ENCODE data around the gene THG1L.

Gene THG1L

DNA sequence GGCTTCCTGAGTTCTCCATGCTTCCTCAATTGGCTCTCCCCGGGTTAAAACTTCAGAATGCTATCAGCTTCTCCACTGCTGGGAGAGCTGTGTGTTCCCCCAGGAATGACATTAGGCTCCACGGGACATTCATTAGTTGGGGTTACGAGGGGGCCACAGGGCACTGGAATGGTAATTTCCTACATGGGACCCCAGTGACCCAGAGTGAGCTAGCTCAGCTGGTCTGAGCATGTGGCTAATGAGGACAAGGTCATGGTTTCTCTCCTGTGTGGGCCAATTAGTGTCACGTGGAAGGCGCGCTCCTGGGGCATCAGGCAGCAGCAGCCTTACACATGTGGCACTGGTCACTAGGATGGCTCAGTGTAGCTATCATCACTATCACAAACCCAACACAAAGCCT, 33.3 kb downstream of the THG1L start:
- TF ChIP-seq, protein P1, sequence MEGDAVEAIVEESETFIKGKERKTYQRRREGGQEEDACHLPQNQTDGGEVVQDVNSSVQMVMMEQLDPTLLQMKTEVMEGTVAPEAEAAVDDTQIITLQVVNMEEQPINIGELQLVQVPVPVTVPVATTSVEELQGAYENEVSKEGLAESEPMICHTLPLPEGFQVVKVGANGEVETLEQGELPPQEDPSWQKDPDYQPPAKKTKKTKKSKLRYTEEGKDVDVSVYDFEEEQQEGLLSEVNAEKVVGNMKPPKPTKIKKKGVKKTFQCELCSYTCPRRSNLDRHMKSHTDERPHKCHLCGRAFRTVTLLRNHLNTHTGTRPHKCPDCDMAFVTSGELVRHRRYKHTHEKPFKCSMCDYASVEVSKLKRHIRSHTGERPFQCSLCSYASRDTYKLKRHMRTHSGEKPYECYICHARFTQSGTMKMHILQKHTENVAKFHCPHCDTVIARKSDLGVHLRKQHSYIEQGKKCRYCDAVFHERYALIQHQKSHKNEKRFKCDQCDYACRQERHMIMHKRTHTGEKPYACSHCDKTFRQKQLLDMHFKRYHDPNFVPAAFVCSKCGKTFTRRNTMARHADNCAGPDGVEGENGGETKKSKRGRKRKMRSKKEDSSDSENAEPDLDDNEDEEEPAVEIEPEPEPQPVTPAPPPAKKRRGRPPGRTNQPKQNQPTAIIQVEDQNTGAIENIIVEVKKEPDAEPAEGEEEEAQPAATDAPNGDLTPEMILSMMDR (IDR thresholded peaks at IDR 0.05; ENCODE audit: insufficient read depth, low read depth, low read length, missing control alignments), result no peak
- DNase-seq (ENCODE audit: low read depth), result no peak

DNA sequence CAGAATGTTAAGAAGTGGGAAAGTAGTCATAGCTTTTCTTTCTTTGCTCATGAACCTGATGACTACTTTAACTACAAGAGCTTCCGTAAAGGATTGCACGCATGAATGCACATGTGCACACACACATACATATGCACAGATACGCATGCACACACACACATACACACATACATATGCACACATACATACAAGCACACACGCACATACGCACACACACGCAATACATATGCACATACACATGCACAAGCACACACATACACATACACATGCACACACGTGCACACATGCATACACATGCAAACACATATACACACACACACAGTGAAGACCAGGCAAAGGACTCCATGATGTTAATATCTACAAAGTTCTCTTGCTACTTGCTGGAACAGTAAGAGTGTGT, 35.2 kb downstream of the THG1L start:
- TF ChIP-seq, protein P1 (IDR thresholded peaks at IDR 0.05; ENCODE audit: insufficient read depth, low read depth, low read length, missing control alignments), result no peak
- no peak overlapping the region for H3K4me3 ChIP-seq (ENCODE audit: low read depth, low read length)
- DNase-seq (ENCODE audit: low read depth), result no peak

More for the DNA sequence above, 33.3 kb downstream of the THG1L start:
- H3K4me3 ChIP-seq (ENCODE audit: low read depth, low read length), result no peak overlapping the region

DNA sequence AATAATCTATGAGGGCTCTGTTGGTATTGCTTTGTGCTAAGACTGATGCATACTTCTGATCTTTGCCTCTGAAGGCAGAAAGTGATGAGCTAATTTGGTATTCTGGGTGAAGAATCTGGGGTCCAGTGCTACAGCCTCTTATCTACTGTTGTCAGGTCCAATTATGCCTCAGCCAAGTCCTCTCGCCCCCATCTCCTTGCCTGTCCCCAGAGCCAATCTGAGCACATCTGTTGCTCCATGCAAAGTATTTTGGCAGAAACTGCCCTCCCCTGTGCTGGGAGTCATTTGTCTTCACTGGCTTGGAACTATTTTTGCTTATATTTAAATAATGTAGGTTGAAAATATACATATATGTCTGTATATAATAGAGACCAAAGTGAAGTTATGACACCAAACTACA, 35.7 kb downstream of the THG1L start:
- DNase-seq (ENCODE audit: low read depth), result no peak
- TF ChIP-seq, protein P1 (IDR thresholded peaks at IDR 0.05; ENCODE audit: insufficient read depth, low read depth, low read length, missing control alignments), result no peak
- no peak overlapping the region for H3K4me3 ChIP-seq (ENCODE audit: low read depth, low read length)

DNA sequence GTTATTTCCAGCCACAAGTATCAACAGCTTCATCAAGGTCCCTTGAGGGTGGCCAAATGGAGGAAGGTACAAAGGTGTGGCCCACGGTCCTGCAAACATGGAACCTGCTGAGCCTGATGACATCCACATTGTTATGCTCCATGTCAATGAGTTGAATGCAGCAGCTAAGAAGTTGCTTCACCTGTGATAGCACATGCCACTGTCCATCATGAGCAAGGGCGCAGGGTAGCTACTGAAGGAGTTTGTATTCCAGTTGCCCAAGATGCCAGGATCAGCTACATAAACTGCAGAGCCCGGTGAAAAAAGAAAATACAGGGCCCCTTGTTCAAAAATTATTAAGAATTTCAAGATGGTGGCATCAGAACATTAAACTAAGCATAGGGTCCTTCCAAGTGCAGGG, 36.5 kb downstream of the THG1L start:
- TF ChIP-seq, protein P1 (IDR thresholded peaks at IDR 0.05; ENCODE audit: insufficient read depth, low read depth, low read length, missing control alignments), result no peak
- no peak overlapping the region for H3K4me3 ChIP-seq (ENCODE audit: low read depth, low read length)

DNA sequence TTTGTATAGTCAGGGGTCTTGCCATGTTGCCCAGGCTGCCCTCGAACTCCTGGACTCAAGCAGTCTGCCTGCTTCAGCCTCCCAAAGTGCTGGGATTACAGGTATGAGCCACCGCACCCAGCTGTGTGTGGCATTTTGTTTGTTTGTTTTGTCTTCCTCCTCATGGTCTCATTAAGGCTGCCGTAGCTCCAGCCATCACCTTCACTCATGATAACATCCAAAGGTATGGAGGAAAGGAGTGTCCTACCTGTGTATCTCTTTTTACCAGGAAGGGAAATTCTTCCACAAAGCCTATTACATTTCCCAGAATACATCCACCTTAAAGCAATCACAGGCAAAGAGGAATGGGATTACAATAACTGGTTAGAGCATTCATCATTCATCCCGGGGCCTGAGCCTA, 39.4 kb downstream of the THG1L start:
- TF ChIP-seq, protein P1 (IDR thresholded peaks at IDR 0.05; ENCODE audit: insufficient read depth, low read depth, low read length, missing control alignments), result no peak
- no peak overlapping the region for H3K4me3 ChIP-seq (ENCODE audit: low read depth, low read length)
- no peak for DNase-seq (ENCODE audit: low read depth)

More for the DNA sequence above, 36.5 kb downstream of the THG1L start:
- DNase-seq (ENCODE audit: low read depth), result no peak

DNA sequence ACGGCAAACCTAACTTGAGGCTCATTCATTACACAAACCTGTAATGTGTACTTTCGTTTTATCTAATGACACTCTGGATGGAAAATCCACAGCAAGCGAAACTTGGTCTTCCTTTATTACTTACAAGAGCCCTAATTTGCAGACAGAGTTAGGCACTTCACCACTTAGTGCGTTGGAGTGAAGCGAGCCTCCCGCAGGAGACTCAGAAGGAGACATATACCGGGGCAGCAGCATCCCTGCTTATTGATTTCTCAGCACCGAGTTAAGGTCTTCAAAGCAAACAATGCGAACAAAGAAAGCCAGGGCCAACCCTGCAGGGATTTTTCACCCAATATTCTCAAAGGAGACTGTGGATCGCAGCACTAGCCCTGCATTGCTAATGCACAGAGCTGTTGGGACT, 40.9 kb downstream of the THG1L start:
- H3K4me3 ChIP-seq (ENCODE audit: low read depth, low read length), result no peak overlapping the region
- TF ChIP-seq, protein P1 (IDR thresholded peaks at IDR 0.05; ENCODE audit: insufficient read depth, low read depth, low read length, missing control alignments), result no peak
- no peak for DNase-seq (ENCODE audit: low read depth)

DNA sequence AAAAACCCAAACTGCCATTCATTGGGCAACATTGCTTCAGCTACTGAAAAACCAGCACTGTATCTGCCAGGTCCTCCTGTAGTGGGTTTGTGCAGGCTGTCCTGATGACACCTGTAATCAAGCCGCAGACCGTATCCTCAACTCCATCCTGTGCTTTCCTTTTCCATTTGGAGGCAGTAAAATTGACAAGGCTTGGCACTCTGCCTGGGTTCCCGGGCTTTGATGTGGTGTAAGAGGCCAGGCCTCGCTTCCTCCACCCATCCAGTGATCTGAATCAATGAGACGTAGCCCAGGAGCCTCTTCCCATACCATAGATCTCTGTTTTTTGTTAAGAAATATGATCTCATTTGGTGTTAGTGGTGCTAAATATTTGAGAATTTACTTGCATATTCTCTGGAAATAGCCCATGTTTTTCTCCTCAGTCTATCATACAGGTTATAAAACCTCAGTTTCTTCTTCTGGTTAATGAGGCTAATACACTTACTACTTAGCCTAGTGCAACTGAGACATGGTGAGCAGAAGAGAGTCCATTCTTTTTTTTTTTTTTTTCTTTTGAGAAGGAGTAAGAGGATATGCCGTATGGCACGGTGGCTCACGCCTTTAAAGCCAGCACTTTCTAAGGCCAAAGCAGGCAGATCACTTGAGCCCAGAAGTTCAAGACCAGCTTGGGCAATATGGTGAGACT, 47.0 kb downstream of the THG1L start:
- no peak overlapping the region for H3K4me3 ChIP-seq (ENCODE audit: low read depth, low read length)
- DNase-seq (ENCODE audit: low read depth), result no peak
- TF ChIP-seq, protein P1 (IDR thresholded peaks at IDR 0.05; ENCODE audit: insufficient read depth, low read depth, low read length, missing control alignments), result no peak
